Forelimb muscle (tissue), 1 donor: ENCODE measurements around the gene DAZAP1. TPM values are rescaled to one million over a fixed set of nuclear protein-coding genes. Genes with fewer than 3 reads are reported as not detected.
"Not testable (repeated sequence)": the region's sequence is repeated elsewhere in the genome, so short reads cannot be mapped to it uniquely, and the experiment has no call there.

Experiments used
- DNase-seq: peaks from one replicate; pipeline ENCODE4 v3.0.0-alpha.2; 2013; ENCODE audit warnings: low read depth
- polyA plus RNA-seq: library from polyadenylated mRNA; unstranded; fragments of 120-200 nt; gene quantifications from one replicate; pipeline ENCODE4 v1.2.1, GENCODE V29; 2013; ENCODE audit not compliant: insufficient read length

The DAZAP1 gene
- polyA plus RNA-seq, 1 donor: 66.9 TPM

DNA sequence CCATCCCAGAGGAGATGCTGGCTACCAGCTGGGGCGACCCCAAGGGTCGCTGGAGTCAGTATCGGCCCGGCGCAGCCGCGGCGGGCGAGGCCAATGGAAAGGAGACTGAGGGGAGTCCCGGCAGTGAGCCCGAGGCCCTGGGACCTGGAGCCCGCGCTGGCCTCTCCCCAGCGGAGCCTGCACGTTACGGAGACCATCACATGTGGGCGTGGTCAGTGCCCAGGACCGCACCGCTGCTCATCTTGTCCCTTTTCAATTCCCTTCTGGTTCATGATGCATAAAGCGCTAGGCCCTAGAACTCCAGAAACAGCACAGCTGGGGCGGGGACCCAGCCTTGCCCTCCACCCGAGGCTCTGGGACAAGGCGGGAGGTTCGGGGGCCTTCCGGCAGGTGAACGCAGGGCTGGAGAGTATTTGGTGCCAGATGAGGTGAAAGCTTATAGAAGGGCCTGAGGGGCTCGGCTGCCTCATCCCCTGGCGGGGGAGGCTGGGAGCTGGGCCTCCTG lies 63.7 kb downstream of the DAZAP1 start:
- no peak for DNase-seq

DNA sequence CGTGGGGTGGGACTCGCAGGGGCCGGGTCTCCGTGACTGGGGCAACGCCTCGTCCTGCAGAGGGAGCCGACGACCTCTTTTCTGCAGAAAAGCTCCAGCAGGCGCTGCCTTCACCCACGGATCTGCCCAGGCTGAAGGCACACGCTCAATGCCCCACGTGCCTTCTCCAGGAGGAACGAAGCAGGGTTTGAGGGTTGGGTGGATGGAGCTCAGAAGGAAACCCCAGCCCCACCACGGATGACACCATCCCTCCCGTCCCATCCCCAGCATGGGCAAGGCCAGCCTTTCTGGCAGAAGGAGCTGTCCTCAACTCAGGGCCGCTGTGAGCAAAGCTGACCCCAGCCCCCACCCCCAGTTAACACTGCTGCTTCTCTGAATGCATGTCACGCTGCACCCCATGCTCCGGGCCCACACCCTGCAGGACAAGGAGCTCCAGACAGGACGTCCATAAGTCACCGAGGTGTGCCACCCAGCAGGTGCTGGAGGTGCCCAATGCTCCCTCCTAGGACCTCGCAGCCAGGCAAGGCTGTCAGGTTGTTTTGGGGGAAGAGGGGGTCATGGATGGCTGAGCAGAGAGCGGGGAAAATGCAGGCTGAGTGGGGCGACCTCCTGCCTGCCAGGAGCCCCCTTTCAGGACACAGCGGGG lies 64.3 kb downstream of the DAZAP1 start:
- DNase-seq: no peak

DNA sequence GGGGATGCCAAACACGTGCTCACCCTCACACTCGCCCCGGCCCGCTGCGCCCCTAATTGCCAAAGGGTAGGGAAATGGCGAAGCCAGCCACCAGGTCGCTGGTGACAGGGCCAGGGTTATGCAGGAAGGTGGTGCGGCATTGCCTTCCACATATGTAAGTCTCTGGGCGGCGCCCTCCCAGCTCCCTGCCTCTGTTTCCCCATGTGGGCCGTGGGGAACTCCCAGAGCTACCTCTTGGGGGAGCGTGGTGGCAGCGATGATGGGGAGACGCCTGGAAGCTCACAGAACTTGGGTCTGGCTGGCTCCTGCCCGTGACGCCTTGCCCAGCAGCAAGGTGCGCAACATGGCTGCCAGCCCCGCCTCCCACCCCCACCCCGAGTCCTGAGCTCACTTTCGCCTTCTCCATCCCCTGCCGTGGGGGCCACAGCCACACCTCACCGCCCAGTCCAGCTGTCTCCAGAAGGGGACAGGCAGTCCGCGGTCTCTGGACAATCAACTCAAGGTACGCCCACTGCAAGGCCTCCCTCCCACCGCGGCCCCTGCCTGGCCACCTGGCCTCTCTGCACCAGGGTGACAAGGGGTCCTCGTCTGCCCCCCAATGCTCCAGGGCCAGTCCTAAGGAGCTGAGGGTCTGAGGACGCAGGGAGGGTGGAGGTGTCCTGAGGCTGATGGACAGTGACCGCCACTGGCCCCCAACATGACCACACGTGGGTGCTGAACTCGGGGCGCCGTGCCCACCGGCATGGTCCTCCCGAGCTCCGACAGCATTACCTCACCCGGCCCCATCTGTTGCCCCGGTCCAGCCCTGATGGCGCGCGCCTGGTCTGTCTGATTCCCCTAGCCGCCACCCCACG lies 65.1 kb downstream of the DAZAP1 start:
- no peak for DNase-seq

DNA sequence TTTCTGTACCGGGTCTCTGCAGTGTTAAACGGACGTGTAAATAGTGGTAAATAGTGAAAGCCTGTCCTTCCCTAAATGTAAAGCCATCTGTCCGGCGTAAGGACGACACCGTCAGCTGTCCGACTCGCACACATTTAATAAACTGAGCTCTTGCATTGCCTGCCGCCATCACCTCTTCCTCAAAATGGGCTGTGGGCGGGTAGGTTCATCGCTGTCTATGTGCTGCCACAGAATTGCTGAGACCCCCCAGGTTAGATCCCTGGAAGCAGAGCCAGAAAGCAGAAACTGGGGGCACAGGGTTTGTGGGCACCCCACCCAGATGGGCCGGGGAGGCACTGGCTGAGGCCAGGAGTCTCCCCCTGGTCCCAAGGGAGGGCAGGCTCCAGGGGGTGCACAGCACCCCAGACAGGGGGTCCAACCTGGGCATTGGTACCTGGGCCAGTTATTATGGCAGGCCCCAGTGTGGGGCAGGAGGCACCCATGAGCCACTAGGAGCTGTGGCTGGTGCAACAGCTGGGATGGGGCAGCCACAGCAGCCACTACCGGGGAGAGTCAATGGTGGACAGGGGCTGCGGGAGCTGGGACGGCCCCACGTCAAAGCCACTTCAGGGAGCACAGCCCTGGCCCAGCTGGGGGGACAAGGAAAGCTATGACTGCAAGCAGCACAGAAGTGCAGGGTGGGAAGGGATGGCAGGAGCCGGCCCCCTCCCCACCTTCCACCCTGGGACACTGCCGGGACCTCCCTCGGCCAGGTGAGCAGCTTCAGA lies 65.9 kb downstream of the DAZAP1 start:
- DNase-seq: no peak

DNA sequence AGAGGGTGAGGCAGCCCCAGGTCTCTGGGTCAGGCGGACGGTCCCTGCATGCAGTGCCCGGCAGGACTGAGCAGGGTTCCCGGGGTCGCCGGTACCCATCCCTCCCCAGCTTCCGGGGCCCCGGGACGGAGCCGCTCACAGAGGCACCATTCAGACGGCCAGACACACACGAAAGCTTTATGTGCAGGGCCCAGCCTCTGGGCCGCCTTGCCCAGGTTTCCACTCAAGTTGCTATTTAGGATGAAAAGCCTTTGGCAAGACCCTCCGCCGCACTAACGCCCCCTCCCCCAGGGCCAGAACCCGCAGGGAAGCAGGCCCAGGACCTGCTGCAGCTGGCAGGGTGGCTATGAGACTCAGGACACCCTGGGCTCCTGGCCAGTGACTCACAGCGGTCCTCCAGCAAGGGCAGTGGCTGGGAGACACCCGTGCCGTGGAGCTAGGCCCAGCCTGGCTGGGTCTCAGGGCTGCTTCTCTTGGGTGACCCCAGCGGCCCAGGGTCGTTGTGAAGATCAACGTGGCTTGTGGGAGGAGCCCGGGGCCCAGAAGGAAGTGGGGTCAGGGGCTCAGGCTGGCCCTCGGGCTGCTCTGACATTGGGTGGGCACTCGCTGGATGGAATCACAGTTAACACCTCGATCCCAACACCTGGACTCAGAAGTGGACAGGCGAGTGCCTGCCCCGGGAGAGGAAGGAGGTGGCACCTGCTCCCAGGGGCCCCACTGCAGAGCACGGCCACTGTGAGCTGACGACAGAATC lies 66.8 kb downstream of the DAZAP1 start:
- DNase-seq: no peak

DNA sequence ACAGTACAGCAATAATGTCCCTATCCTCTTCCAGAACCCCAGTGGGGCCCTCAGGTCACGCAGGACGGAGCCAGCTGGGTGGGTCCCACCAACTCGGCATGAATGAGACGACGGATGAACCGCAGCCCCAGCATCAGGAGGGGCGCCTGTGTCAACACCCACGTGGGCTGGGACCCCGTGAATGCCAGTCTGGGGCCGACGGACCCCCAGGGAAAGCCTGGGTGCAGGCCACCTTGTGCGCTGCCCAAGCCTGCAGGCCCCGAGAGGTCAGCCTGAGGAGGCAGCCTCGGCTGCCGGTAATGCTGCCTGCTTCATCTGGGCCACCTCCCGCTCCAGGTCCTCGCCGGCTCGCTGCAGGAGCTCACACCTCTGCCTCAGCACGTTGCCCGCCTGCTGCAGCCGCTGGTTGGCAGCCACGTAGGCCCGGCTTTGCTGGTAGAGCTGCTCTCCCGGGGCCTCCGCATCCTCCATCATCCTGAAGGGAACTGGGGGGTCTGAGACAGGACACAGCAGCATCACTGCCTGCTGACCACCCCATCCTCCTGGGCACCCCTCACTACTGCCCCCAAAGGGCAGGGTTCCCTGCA lies 67.5 kb downstream of the DAZAP1 start:
- DNase-seq: no peak

DNA sequence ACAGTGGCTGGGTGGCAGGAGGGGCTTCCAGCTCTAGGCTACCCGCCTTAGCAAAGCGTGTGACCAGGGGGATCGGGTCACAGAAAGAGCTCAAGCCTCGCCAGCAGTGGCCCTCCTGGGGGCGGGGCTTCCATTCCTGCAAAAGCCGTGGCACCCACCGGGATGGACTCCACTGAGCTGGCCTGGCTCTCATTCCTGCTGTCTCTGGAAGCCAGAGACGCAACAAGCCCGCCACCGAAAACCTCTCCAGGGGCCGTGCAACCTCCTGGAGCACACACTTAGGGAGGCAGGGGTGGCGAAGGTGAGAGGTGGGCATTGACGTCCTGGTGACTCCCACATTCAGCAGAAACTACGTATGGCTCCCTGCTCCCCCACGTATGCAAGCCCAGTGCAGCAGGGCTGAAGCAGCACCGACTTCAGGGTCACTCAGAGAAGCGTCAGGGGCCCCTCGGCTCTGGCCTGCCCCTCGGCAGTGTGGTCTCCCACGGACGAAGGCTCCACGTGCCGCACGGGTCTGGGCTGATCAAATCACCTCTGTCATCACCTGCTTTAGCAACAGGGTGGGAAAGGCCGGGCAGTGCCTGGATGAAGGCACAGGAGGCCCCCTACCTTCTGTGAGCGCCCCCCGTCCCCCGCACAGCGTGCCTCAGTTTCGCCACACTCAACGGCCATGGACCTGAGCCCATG lies 68.5 kb downstream of the DAZAP1 start:
- no peak for DNase-seq

DNA sequence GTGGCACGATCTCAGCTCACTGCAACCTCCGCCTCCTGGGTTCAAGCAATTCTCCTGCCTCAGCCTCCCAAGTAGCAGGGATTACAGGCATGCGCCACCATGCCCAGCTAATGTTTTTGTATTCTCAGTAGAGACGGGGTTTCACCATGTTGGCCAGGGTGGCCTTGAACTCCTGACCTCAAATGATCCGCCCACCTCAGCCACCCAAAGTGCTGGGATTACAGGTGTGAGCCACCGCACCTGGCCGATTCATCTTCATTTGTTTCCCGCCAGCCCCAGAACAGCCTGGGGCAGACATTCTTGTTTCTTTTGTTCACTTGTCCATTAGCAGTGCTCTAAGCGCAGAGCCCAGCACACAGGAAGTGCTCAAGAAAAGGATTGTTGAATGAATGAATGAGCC lies 69.7 kb downstream of the DAZAP1 start:
- not testable (repeated sequence) for DNase-seq

DNA sequence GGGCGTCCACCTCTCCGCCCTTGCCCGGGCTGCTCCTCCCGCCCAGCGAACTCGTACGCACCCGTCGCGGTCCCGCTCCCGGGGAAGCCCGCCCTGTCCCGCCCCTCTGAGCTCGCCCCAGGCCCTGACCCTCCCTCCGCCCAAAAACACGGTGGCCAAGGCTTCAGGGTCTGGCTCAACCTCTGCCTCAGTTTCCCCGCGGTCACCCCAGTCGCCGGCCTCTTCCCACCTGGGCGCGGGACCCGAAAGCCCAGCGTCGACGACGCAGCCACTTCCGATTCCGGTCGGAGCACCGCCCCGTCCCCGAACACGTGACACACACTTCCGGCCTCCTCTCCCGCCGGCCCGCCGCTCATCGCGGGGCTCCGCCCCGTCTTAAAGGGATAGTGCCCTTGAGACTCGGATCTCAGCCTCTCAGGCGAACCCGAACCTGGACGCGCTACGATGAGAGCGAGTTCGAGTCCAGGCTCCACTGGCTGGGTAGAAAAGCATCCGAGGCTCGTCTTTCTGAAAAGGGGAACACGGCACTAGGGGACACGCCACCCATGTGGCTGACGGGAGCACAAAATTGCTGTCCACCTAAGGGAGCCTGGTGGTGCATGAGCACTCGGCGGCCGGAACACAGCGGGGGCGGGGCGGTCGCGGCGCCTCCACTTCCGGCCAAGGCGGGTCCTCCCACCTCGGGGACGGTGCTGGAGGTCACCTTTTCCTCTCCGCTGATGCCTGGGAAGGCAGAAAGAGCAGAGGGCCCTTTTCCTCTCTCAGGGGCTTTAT lies 71.7 kb downstream of the DAZAP1 start, which contains the start of gene C19orf25:
C19orf25 (minus strand) TSS at position 282 of the 774 bp plus-strand sequence. CDS start 312 bp downstream, outside the sequence.
- peak; percentile 81 for DNase-seq

DNA sequence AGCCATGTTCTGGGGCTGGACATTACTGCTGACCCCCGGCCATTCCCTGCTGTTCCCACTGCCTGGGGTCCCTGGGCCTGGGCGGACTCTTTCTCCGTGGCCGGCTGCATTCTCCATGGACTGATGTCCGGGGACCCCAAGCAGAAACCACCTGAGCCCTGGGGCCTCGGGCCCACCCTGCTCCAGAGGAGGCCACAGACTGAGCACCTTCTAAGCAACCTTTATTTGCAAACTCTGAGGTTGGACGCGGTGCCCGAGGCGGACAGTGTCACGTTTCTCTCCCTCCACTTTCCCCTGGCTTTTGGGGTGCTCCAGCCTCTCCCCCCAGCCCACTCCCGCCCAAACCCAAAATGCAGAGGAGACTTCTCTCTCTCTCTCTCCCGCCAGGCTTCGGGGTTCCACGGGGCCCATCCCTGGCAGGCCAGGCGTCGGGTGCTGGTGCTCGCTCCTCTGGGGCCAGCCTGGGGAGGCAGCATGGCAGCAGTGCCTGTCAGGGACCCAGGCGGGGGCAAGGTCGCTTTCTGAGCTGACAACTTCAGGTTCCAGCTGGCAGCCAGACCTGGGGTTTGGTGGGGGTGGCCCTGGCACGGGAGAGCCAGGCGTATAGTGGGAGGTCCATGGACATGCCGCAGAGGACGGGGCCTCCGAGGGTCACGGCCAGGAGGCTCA lies 74.0 kb downstream of the DAZAP1 start:
- no peak for DNase-seq

DNA sequence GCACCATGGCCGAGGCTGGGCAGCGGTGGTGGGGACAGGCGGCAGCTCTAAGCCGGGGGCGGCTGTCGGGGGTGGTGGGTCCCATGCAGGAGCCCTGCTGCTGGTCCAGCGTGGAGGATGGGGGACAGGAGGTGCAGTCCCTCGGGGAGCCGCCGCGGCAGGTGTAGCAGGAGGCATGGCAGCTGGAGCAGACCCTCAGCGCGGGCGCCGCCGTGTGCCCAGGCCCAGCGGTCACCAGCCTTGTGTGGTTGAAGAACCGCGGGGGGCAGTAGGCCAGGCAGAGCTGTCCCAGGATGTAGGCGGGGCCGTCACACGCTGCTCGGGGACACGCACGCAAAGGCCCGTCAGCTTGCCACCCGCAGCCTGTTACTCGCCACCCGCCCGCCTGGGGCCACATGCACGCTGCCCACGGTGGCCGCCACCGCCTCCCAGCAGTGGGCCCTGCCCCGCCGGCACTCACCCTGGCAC lies 74.5 kb downstream of the DAZAP1 start:
- DNase-seq: no peak

DNA sequence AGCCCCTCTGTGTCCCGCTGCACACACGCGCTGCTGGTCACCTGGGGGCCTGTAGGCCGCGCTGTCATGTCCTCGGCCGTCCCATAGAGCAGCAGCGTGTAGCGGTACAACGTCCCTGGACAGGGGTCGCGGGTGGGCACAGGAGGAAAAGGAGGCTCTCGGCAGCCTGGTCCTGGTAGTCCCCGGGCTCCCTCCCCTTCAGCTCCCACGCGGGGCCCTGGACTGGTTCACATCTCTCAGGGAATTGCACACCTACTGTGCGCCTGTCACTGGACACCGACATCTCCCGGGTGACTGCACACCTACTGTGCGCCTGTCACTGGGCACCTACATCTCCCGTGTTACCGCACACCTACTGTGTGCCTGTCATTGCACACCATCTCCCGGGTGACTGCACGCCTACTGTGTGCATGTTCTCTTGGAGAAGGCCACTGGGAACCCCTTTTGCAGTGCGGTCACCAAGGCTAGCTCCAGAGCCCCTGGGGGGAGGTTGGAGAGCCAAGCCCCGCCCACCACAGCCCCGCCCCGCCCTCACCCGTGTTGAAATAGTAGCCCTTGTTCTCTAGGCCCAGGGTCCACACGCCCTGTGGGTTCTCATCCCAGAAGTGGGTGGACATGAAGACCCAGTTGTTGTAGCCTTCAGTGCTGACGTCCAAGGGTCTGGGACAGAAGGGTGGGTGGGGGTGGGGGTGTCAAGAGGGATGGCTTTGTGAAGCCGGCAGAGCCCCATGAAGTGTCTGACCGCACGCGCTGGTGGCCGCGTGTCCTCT lies 75.2 kb downstream of the DAZAP1 start:
- DNase-seq: no peak

DNA sequence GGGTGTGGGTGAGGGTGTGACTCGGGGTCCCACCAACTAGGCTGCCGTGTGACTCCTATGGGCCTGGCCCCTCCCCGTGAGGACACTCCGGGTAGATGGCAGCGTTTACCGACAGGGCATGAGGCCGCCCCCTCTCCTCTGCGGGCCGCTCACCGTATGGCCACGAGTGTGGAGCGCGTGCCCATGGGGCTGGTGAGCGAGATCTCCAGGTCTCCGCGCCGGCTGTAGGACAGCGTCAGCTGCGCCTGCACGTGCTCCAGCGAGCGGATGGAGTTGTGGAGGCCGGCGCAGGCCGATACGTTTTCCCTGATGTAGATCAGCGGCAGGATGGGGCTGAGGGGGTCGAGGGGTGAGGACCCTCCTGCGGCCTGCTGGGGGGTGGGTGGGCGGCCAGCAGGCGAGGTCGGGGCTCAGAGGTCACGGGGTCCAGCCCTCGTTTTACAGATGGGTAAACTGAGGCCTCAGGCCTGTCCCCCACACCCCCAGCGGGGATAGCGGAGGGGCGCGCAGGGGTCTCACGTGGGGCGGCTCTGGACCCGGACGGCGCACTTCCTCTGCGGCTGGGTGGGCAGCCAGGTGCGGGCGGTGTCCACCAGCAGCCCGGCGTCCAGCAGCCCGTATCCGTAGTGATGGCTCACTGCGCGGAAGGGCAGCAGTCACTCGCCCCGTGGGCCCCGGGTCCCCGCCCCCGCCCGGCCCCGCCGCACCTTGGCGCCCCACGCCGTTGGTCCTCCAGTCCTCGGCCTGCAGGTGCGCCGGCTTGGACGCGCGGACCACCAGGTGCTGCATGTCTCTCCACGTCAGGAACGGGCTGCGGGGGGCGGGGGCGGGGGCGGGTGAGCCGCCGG lies 76.0 kb downstream of the DAZAP1 start:
- DNase-seq: no peak

DNA sequence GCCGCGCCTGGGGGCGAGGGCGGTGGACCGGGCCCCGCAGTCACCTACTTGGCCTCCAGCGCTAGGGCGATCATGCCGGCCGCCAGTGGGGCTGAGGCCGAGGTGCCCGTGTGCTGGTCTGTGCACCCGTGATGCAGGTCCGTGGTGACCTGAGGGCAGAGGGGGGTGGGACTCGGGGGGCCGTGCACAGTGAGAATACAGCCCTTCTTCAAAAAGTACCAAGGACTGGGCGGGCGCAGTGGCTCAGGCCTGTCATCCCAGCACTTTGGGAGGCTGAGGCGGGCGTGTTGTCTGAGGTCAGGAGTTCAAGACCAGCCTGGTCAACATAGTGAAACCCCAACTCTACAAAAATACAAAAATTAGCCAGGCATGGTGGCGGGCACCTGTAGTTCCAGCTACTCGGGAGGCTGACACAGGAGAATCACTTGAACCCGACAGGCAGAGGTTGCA lies 76.6 kb downstream of the DAZAP1 start:
- no peak for DNase-seq
